Heart left ventricle (tissue), 13 donors: ENCODE data around the gene ZNF366.

Experiments
- CTCF ChIP-seq, 12 donors: fragments of 200-600 bp; sonication (generic) in 4 of 12; IDR thresholded peaks; one replicate each; pipeline versions ENCODE4 v1.5.0 to v1.8.0; 2018 to 2022; ENCODE audit warnings: antibody characterized with exemption in 12 of 12, mild to moderate bottlenecking in 5 of 12
- POLR2A ChIP-seq, 2 donors: fragments of 450-650 bp; IDR thresholded peaks; one replicate each; pipeline ENCODE4 v1.6.1; 2017; ENCODE audit warnings: antibody characterized with exemption in 2 of 2, mild to moderate bottlenecking in 2 of 2, moderate library complexity in 2 of 2
- donor health status: ischemic (EF 13 %, LVEDD 7.1; RV severe dilation, severe dysfunction).
- donor health status: DM: no; HTN: yes; CAD: no.
- donor health status: DM: no; HTN: no; CAD: no.
- donor health status: ischemic (EF 25% LVEDD 6.9; RV normal size, moderate dysfunction).
- donor health status: ischemic (EF 25% LVEDD 5.7; RV mildly dilated, moderate dysfunction).
- donor health status: ischemic (EF 35%, LVEDD 5.7; RV mildly dilated, moderate dysfunction).
- donor health status: nonischemic (EF 11% LVEDD 7.7; RV severe dilation, severe dysfunction).
- donor health status: DM: yes; HTN: yes; CAD: no.
- donor health status: PGD.
- donor health status: ischemic (EF 29% LVEDD 5.4; RV normal size, mild dysfunction).
- donor health status: nonischemic (EF 23%, LVEDD 6.1; RV moderate dilation, normal function).

GRCh38 chr5:72434781-72435437 is 72.3 kb downstream of the ZNF366 start:
- TF ChIP-seq CTCF (IDR thresholded peaks at IDR 0.05), result no peak
- TF ChIP-seq POLR2A (IDR thresholded peaks at IDR 0.05), result no peak
